Osteoblast (primary cell): Measurements from ENCODE around the gene FAM13C. TPM values are rescaled to one million over a fixed set of nuclear protein-coding genes. Genes with fewer than 3 reads are reported as not detected.

ENCODE experiments used
- DNase-seq: peaks from one replicate; pipeline ENCODE4 v3.0.0; 2011; ENCODE audit warnings: low spot score, mixed read lengths; ENCODE audit not compliant: insufficient read length; ENCODE audit errors: missing footprints
- H2AFZ ChIP-seq: 2 replicates; pipeline ENCODE4 v1.6.0; 2011; ENCODE audit warnings: mild to moderate bottlenecking, low read length
- H3K27ac ChIP-seq: 2 replicates; pipeline ENCODE4 v1.5.1; 2011; ENCODE audit warnings: mild to moderate bottlenecking, low read depth, low read length, moderate library complexity
- H3K27me3 ChIP-seq: 2 replicates; pipeline ENCODE4 v1.6.0; 2012; ENCODE audit warnings: mild to moderate bottlenecking, control low read depth, inconsistent platforms, low read length, moderate library complexity; ENCODE audit not compliant: insufficient read depth
- H3K36me3 ChIP-seq: 2 replicates; pipeline ENCODE4 v1.5.1; 2011; ENCODE audit warnings: mild to moderate bottlenecking, low read length, control low read depth, moderate library complexity; ENCODE audit not compliant: insufficient read depth
- H3K4me1 ChIP-seq: 2 replicates; pipeline ENCODE4 v1.5.1; 2011; ENCODE audit warnings: mild to moderate bottlenecking, low read length, control low read depth, moderate library complexity; ENCODE audit not compliant: insufficient read depth
- H3K4me2 ChIP-seq: 2 replicates; pipeline ENCODE4 v1.6.0; 2011; ENCODE audit warnings: mild to moderate bottlenecking, low read length; ENCODE audit not compliant: insufficient read depth
- H3K4me3 ChIP-seq: fragments of 200-600 bp; sonication (generic); 3 replicates; pipeline ENCODE4 v1.5.1; 2012; ENCODE audit warnings: mild to moderate bottlenecking, low read length, inconsistent platforms; ENCODE audit not compliant: insufficient read depth
- H3K79me2 ChIP-seq: 2 replicates; pipeline ENCODE4 v1.6.0; 2012; ENCODE audit warnings: mild to moderate bottlenecking, low read length, control low read depth, inconsistent platforms; ENCODE audit not compliant: insufficient read depth
- H3K9me3 ChIP-seq: 2 replicates; pipeline ENCODE4 v1.5.1; 2011; ENCODE audit warnings: low read depth, low read length, control low read depth
- H4K20me1 ChIP-seq: 2 replicates; pipeline ENCODE4 v1.6.0; 2012; ENCODE audit warnings: mild to moderate bottlenecking, low read length, control low read depth; ENCODE audit not compliant: insufficient read depth
- CTCF ChIP-seq: IDR thresholded peaks from 2 replicates; pipeline ENCODE4 v1.5.1; 2011; ENCODE audit warnings: mild to moderate bottlenecking, low read depth, low read length, moderate library complexity; ENCODE audit errors: extremely low read depth
- total RNA-seq: library from RNA; depleted of rRNA; stranded (reverse); fragments of >200 nt; gene quantifications from 2 replicates; pipeline ENCODE4 v1.2.3, GENCODE V29; 2012

Gene FAM13C
- total RNA-seq, 1 donor: 6.5 TPM

GRCh38 chr10:59287587-59288255, 74.6 kb downstream of the FAM13C start:
- peak; percentile 42 for DNase-seq
- H3K27ac ChIP-seq: no peak overlapping the region
- no peak overlapping the region for H2AFZ ChIP-seq
- no peaks in the 10 kb centered on the region for H3K36me3 ChIP-seq
- no peaks in the 10 kb centered on the region for H3K27me3 ChIP-seq
- H3K9me3 ChIP-seq: no peaks in the 10 kb centered on the region
- H3K4me1 ChIP-seq: no peaks in the 10 kb centered on the region
- no peak for TF ChIP-seq CTCF
- no peak overlapping the region for H3K4me2 ChIP-seq
- no peaks in the 10 kb centered on the region for H3K79me2 ChIP-seq
- H3K4me3 ChIP-seq: no peak overlapping the region
- H4K20me1 ChIP-seq: no peaks in the 10 kb centered on the region

GRCh38 chr10:59285848-59286247, 76.5 kb downstream of the FAM13C start:
- TF ChIP-seq CTCF: no peak
- Histone ChIP-seq H3K4me1 (no peaks in the 10 kb centered on the region), H3K36me3 (no peaks in the 10 kb centered on the region), H4K20me1 (no peaks in the 10 kb centered on the region), H3K4me2 (no peak overlapping the region), H2AFZ (no peak overlapping the region), H3K79me2 (no peaks in the 10 kb centered on the region), H3K9me3 (no peaks in the 10 kb centered on the region), H3K27me3 (no peaks in the 10 kb centered on the region), H3K4me3 (no peak overlapping the region), H3K27ac (no peak overlapping the region)
- DNase-seq: no peak

GRCh38 chr10:59285073-59285472, 77.3 kb downstream of the FAM13C start:
- no peaks in the 10 kb centered on the region for H3K36me3 ChIP-seq
- no peak overlapping the region for H3K4me2 ChIP-seq
- no peak for TF ChIP-seq CTCF
- H3K4me3 ChIP-seq: no peak overlapping the region
- H3K27ac ChIP-seq: no peak overlapping the region
- no peak overlapping the region for H2AFZ ChIP-seq
- H3K4me1 ChIP-seq: no peaks in the 10 kb centered on the region
- DNase-seq: peak; percentile 38
- H3K79me2 ChIP-seq: no peaks in the 10 kb centered on the region
- no peaks in the 10 kb centered on the region for H3K27me3 ChIP-seq
- no peaks in the 10 kb centered on the region for H3K9me3 ChIP-seq
- H4K20me1 ChIP-seq: no peaks in the 10 kb centered on the region

GRCh38 chr10:59284118-59284975, 78.0 kb downstream of the FAM13C start:
- no peaks in the 10 kb centered on the region for H4K20me1 ChIP-seq
- no peak overlapping the region for H3K27ac ChIP-seq
- TF ChIP-seq CTCF: no peak
- H3K4me3 ChIP-seq: no peak overlapping the region
- no peak for DNase-seq
- no peak overlapping the region for H3K4me2 ChIP-seq
- no peaks in the 10 kb centered on the region for H3K36me3 ChIP-seq
- H3K9me3 ChIP-seq: no peaks in the 10 kb centered on the region
- no peak overlapping the region for H2AFZ ChIP-seq
- H3K4me1 ChIP-seq: no peaks in the 10 kb centered on the region
- no peaks in the 10 kb centered on the region for H3K27me3 ChIP-seq
- H3K79me2 ChIP-seq: no peaks in the 10 kb centered on the region
